Measurements from ENCODE around the gene EGLN3.

- no peak for TF ChIP-seq CTCF (conservative IDR thresholded peaks at IDR 0.05 in 1 of 2, IDR thresholded peaks at IDR 0.05 in 1 of 2; ENCODE audit: extremely low read depth in 1 of 2, insufficient read depth in 1 of 2, low read depth in 1 of 2, low read length in 2 of 2)
- no peak for TF ChIP-seq EZH2 (IDR thresholded peaks at IDR 0.05; ENCODE audit: borderline replicate concordance, low read length)
Observed at GRCh38 chr14:33931461-33931860, 19.4 kb downstream of the EGLN3 start.

All from mammary epithelial cell (primary cell).